ENCODE results near the gene MAPKBP1. TPM values are rescaled to one million over a fixed set of nuclear protein-coding genes. Genes with fewer than 3 reads are reported as not detected.
A peak's percentile ranks its signal among the peaks of the same experiment; 100 is the strongest.
"Not testable (repeated sequence)": the region's sequence is repeated elsewhere in the genome, so short reads cannot be mapped to it uniquely, and the experiment has no call there.

MAPKBP1 gene
- total and polyA plus RNA-seq, 8 donors: 18.5 to 25.4 (median 22.9) TPM

GRCh38 chr15:41829959-41830646 is 55.8 kb downstream of the MAPKBP1 start:
- no peaks in the 10 kb centered on the region for H3K27me3 ChIP-seq
- intact Hi-C loops (cut with DNase I): no loop called here
- TF ChIP-seq, protein P1, sequence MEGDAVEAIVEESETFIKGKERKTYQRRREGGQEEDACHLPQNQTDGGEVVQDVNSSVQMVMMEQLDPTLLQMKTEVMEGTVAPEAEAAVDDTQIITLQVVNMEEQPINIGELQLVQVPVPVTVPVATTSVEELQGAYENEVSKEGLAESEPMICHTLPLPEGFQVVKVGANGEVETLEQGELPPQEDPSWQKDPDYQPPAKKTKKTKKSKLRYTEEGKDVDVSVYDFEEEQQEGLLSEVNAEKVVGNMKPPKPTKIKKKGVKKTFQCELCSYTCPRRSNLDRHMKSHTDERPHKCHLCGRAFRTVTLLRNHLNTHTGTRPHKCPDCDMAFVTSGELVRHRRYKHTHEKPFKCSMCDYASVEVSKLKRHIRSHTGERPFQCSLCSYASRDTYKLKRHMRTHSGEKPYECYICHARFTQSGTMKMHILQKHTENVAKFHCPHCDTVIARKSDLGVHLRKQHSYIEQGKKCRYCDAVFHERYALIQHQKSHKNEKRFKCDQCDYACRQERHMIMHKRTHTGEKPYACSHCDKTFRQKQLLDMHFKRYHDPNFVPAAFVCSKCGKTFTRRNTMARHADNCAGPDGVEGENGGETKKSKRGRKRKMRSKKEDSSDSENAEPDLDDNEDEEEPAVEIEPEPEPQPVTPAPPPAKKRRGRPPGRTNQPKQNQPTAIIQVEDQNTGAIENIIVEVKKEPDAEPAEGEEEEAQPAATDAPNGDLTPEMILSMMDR (IDR thresholded peaks at IDR 0.05): no peak
- DNase-seq: peak in 1 of 4 donors; percentile 62
- no peak overlapping the region for H3K27ac ChIP-seq
- H3K36me3 ChIP-seq: peaks cover 0 to 16% of the 10 kb centered on the region in 2 donors
- no peaks in the 10 kb centered on the region for H3K9me3 ChIP-seq
- ATAC-seq: no peak
- H3K4me3 ChIP-seq: no peak overlapping the region
- H3K4me1 ChIP-seq: peaks cover 19 to 35% of the 10 kb centered on the region in 2 donors

GRCh38 chr15:41831291-41831690 is 57.0 kb downstream of the MAPKBP1 start:
- DNase-seq; H3K9me3 ChIP-seq; H3K4me3 ChIP-seq; H3K27me3 ChIP-seq; ATAC-seq; H3K27ac ChIP-seq; intact Hi-C loops (cut with DNase I): not testable (repeated sequence)
- Histone ChIP-seq H3K36me3 (peaks cover 0 to 14% of the 10 kb centered on the region in 2 donors), H3K4me1 (peaks cover 19 to 35% of the 10 kb centered on the region in 2 donors)

DNA sequence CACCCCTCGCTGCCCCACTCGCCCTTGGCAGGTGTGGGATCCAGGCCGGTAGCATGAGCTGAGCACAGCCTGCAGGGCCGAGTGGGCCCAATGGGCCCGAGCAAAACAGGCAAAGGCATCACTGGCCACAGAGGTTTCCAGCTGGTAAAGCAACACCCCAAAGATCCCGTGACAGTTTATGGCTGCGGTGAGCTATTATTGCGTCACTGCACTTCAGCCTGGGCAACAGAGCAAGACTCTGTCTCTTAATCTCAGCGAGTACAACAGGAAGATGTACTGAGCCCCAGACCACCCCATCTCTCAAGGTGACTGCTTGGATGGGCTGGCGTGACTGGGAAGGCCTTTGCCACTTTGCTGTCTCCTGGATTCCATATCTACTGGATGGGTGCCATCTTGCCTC is 57.9 kb downstream of the MAPKBP1 start:
- no peaks in the 10 kb centered on the region for H3K9me3 ChIP-seq
- peaks cover 0 to 23% of the 10 kb centered on the region in 2 donors for H3K36me3 ChIP-seq
- peaks cover 17 to 30% of the 10 kb centered on the region in 2 donors for H3K4me1 ChIP-seq
- DNase-seq (no peak), ATAC-seq (no peak)
- H3K27me3 ChIP-seq: no peaks in the 10 kb centered on the region
- no peak overlapping the region for H3K27ac ChIP-seq
- intact Hi-C loops (cut with DNase I): no loop called here
- TF ChIP-seq, protein P1 (IDR thresholded peaks at IDR 0.05): no peak
- H3K4me3 ChIP-seq: no peak overlapping the region

GRCh38 chr15:41832875-41833274 is 58.6 kb downstream of the MAPKBP1 start:
- intact Hi-C loops (cut with DNase I): no loop called here
- TF ChIP-seq, protein P1 (IDR thresholded peaks at IDR 0.05): no peak
- ATAC-seq: no peak
- no peak for DNase-seq
- H3K36me3 ChIP-seq: peaks cover 0 to 28% of the 10 kb centered on the region in 2 donors
- H3K9me3 ChIP-seq: no peaks in the 10 kb centered on the region
- H3K4me1 ChIP-seq: peaks cover 13 to 29% of the 10 kb centered on the region in 2 donors
- no peak overlapping the region for H3K4me3 ChIP-seq
- H3K27me3 ChIP-seq: no peaks in the 10 kb centered on the region
- H3K27ac ChIP-seq: no peak overlapping the region

- Histone ChIP-seq H3K4me3 (no peak overlapping the region), H3K27me3 (no peaks in the 10 kb centered on the region), H3K36me3 (peaks cover 0 to 29% of the 10 kb centered on the region in 2 donors), H3K27ac (no peak overlapping the region), H3K9me3 (no peaks in the 10 kb centered on the region), H3K4me1 (peaks cover 10 to 20% of the 10 kb centered on the region in 2 donors)
- TF ChIP-seq, protein P1 (IDR thresholded peaks at IDR 0.05): no peak
- no peak for ATAC-seq
- intact Hi-C loops (cut with DNase I): no loop called here
- DNase-seq: no peak
Observed at GRCh38 chr15:41834096-41834495, 59.8 kb downstream of the MAPKBP1 start.
